Measurements from ENCODE around the gene PCDHGA4. TPM values are rescaled to one million over a fixed set of nuclear protein-coding genes. Genes with fewer than 3 reads are reported as not detected.

The PCDHGA4 gene
- total and polyA plus RNA-seq, 2 of the 13 experiments (the other 11 are each of a cell fraction or from before 2014, with no cell fraction given), result 0.49 to 0.58 TPM

- TF ChIP-seq NFIC (IDR thresholded peaks at IDR 0.05; ENCODE audit: low read length) (no peak), ZKSCAN8 (CRISPR knock-in tag; IDR thresholded peaks at IDR 0.05; ENCODE audit: borderline replicate concordance) (no peak), ZNF672 (CRISPR knock-in tag; IDR thresholded peaks at IDR 0.05) (no peak), ZNF552 (CRISPR knock-in tag; IDR thresholded peaks at IDR 0.05; ENCODE audit: borderline replicate concordance) (no peak), HNRNPLL (IDR thresholded peaks at IDR 0.05; ENCODE audit: low read depth, low read length, poor library complexity, severe bottlenecking) (no peak)
Measured at GRCh38 chr5:141398608-141399007, 43.8 kb downstream of the PCDHGA4 start (continued).

- TF ChIP-seq ZNF576 (CRISPR knock-in tag; IDR thresholded peaks at IDR 0.05) (no peak), NAIF1 (CRISPR knock-in tag; IDR thresholded peaks at IDR 0.05; ENCODE audit: borderline replicate concordance) (no peak), MYPOP (CRISPR knock-in tag; IDR thresholded peaks at IDR 0.05) (no peak), ATF1 (CRISPR knock-in tag; IDR thresholded peaks at IDR 0.05) (no peak), GZF1 (CRISPR knock-in tag; IDR thresholded peaks at IDR 0.05) (no peak), MXI1 (IDR thresholded peaks at IDR 0.05; ENCODE audit: borderline replicate concordance, low read depth, low read length) (no peak), MAX (IDR thresholded peaks at IDR 0.05) (no peak), HMGXB4 (CRISPR knock-in tag; IDR thresholded peaks at IDR 0.05; ENCODE audit: borderline replicate concordance in 1 of 2, low read depth in 1 of 2) (no peak), HMGXB3 (CRISPR knock-in tag; IDR thresholded peaks at IDR 0.05; ENCODE audit: borderline replicate concordance) (no peak)
- Histone ChIP-seq H3K9ac (ENCODE audit: insufficient read depth, low read depth, low read length) (no peak overlapping the region), H3K79me2 (ENCODE audit: insufficient read depth, low read length) (no peaks in the 10 kb centered on the region), H2AFZ (ENCODE audit: low read length) (no peak overlapping the region), H3K4me2 (ENCODE audit: low read depth, low read length) (no peak overlapping the region), H3K4me3 (replicated peaks in 1 of 3; ENCODE audit: insufficient read depth in 1 of 3, low read depth in 2 of 3, low read length in 3 of 3) (no peak overlapping the region), H3K27me3 (ENCODE audit: control insufficient read depth in 1 of 2, insufficient read depth in 2 of 2, low read length in 2 of 2) (no peaks in the 10 kb centered on the region; a peak in 1 of 5 replicates), H3K4me1 (ENCODE audit: insufficient read depth, low read length) (no peaks in the 10 kb centered on the region), H4K20me1 (ENCODE audit: insufficient read depth, low read length) (no peaks in the 10 kb centered on the region), H3K27ac (ENCODE audit: extremely low read length, insufficient read depth, low read length) (no peak overlapping the region), H3K9me3 (ENCODE audit: low read length) (peaks cover 27% of the 10 kb centered on the region; the same call in 1 of the 2 replicates), H3K36me3 (replicated peaks in 1 of 2; ENCODE audit: control insufficient read depth in 1 of 2, insufficient read depth in 2 of 2, low read length in 2 of 2) (no peaks in the 10 kb centered on the region)
- BruUV-seq (replicated peaks), result no TSS peak
- in situ Hi-C loops (cut with HindIII; ENCODE audit: extremely low pct_ligation_motif_present, low pct_unique_long_range_greater_than_20kb) (no loop called here), intact Hi-C loops (cut with micrococcal nuclease; ENCODE audit: unreplicated experiment) (no loop called here)
- DNase-seq (ENCODE audit: low spot score) (no peak), FAIRE-seq (no peak), ATAC-seq (no peak)
- 89% methylated on average over 54 of the region's 61 CpGs for WGBS (ENCODE audit: low lambda C conversion rate)
- CTCF ChIA-PET (ENCODE audit: low intra/inter-chr PET ratio, low total read pairs), result no interaction called here
- POLR2A ChIA-PET, result no interaction called here
Measured at GRCh38 chr5:141399555-141400258, 44.9 kb downstream of the PCDHGA4 start.

Measured in HepG2 (cell line).